Measurements from ENCODE around the gene DLK1. TPM values are rescaled to one million over a fixed set of nuclear protein-coding genes. Genes with fewer than 3 reads are reported as not detected.

DLK1 gene
- total RNA-seq, 2 experiments from 2014 or later, result not detected

GRCh38 chr14:100710826-100711462 lies 15.7 kb upstream of the DLK1 start:
- no peak overlapping the region for H2AFZ ChIP-seq (ENCODE audit: low read length)
- H3K27ac ChIP-seq (ENCODE audit: low read depth, low read length, poor library complexity, severe bottlenecking), result no peak overlapping the region
- H3K79me2 ChIP-seq (ENCODE audit: insufficient read depth, low read depth, low read length), result no peaks in the 10 kb centered on the region
- no peaks in the 10 kb centered on the region for H4K20me1 ChIP-seq (ENCODE audit: insufficient read depth, low read length)
- H3K4me3 ChIP-seq (ENCODE audit: low read depth, low read length, poor library complexity, severe bottlenecking), result no peak overlapping the region
- ChIA-PET POLR2A (interaction anchor here (0.6 kb wide), 1 partner anchor 18 kb away, joined by 3 read pairs; no protein-coding TSS in a partner anchor), CTCF (ENCODE audit: unreplicated experiment) (no interaction called here)
- H3K9me2 ChIP-seq (ENCODE audit: insufficient read depth, low read length), result no peaks in the 10 kb centered on the region
- H3K36me3 ChIP-seq (ENCODE audit: insufficient read depth, low read length), result no peaks in the 10 kb centered on the region
- DNase-seq (ENCODE audit: low spot score), result no peak
- no peaks in the 10 kb centered on the region for H3K9me3 ChIP-seq (ENCODE audit: low read length)
- BruUV-seq (replicated peaks), result no TSS peak
- H3K4me2 ChIP-seq (ENCODE audit: low read length), result no peak overlapping the region
- intact Hi-C loops (cut with micrococcal nuclease; ENCODE audit: unreplicated experiment), result no loop called here
- H3K4me1 ChIP-seq (ENCODE audit: insufficient read depth, low read length, poor library complexity, severe bottlenecking), result peaks cover 24% of the 10 kb centered on the region
- no peak for TF ChIP-seq CTCF (conservative IDR thresholded peaks at IDR 0.05; ENCODE audit: low read length)
- no peak for TF ChIP-seq EZH2phosphoT487 (IDR thresholded peaks at IDR 0.05; ENCODE audit: borderline replicate concordance, low read depth, low read length)

GRCh38 chr14:100711493-100711892 lies 15.2 kb upstream of the DLK1 start:
- H3K9me2 ChIP-seq (ENCODE audit: insufficient read depth, low read length), result no peaks in the 10 kb centered on the region
- peaks cover 24% of the 10 kb centered on the region for H3K4me1 ChIP-seq (ENCODE audit: insufficient read depth, low read length, poor library complexity, severe bottlenecking)
- H3K79me2 ChIP-seq (ENCODE audit: insufficient read depth, low read depth, low read length), result no peaks in the 10 kb centered on the region
- H2AFZ ChIP-seq (ENCODE audit: low read length), result no peak overlapping the region
- DNase-seq (ENCODE audit: low spot score), result no peak
- no TSS peak for BruUV-seq (replicated peaks)
- no peak overlapping the region for H3K4me2 ChIP-seq (ENCODE audit: low read length)
- POLR2A ChIA-PET, result no interaction called here
- H3K36me3 ChIP-seq (ENCODE audit: insufficient read depth, low read length), result no peaks in the 10 kb centered on the region
- no peak overlapping the region for H3K27ac ChIP-seq (ENCODE audit: low read depth, low read length, poor library complexity, severe bottlenecking)
- H4K20me1 ChIP-seq (ENCODE audit: insufficient read depth, low read length), result no peaks in the 10 kb centered on the region
- intact Hi-C loops (cut with micrococcal nuclease; ENCODE audit: unreplicated experiment), result no loop called here
- no peaks in the 10 kb centered on the region for H3K9me3 ChIP-seq (ENCODE audit: low read length)
- CTCF ChIA-PET (ENCODE audit: unreplicated experiment), result no interaction called here
- no peak overlapping the region for H3K4me3 ChIP-seq (ENCODE audit: low read depth, low read length, poor library complexity, severe bottlenecking)
- TF ChIP-seq EZH2phosphoT487 (IDR thresholded peaks at IDR 0.05; ENCODE audit: borderline replicate concordance, low read depth, low read length) (no peak), CTCF (conservative IDR thresholded peaks at IDR 0.05; ENCODE audit: low read length) (no peak)

GRCh38 chr14:100712490-100712889 lies 14.2 kb upstream of the DLK1 start:
- Histone ChIP-seq H3K4me3 (ENCODE audit: low read depth, low read length, poor library complexity, severe bottlenecking) (no peak overlapping the region), H3K79me2 (ENCODE audit: insufficient read depth, low read depth, low read length) (no peaks in the 10 kb centered on the region), H3K36me3 (ENCODE audit: insufficient read depth, low read length) (no peaks in the 10 kb centered on the region), H3K9me3 (ENCODE audit: low read length) (no peaks in the 10 kb centered on the region), H3K9me2 (ENCODE audit: insufficient read depth, low read length) (no peaks in the 10 kb centered on the region), H3K4me1 (ENCODE audit: insufficient read depth, low read length, poor library complexity, severe bottlenecking) (peaks cover 24% of the 10 kb centered on the region), H4K20me1 (ENCODE audit: insufficient read depth, low read length) (no peaks in the 10 kb centered on the region), H3K4me2 (ENCODE audit: low read length) (no peak overlapping the region), H2AFZ (ENCODE audit: low read length) (no peak overlapping the region), H3K27ac (ENCODE audit: low read depth, low read length, poor library complexity, severe bottlenecking) (no peak overlapping the region)
- DNase-seq (ENCODE audit: low spot score), result no peak
- no peak for TF ChIP-seq CTCF (conservative IDR thresholded peaks at IDR 0.05; ENCODE audit: low read length)
- TF ChIP-seq EZH2phosphoT487 (IDR thresholded peaks at IDR 0.05; ENCODE audit: borderline replicate concordance, low read depth, low read length), result no peak
- ChIA-PET POLR2A (no interaction called here), CTCF (ENCODE audit: unreplicated experiment) (no interaction called here)
- intact Hi-C loops (cut with micrococcal nuclease; ENCODE audit: unreplicated experiment), result no loop called here
- BruUV-seq (replicated peaks), result no TSS peak

Data from OCI-LY7 (cell line).